AG09309 (cell line): ENCODE results near the gene GPC3.
"Not testable (repeated sequence)": the region's sequence is repeated elsewhere in the genome, so short reads cannot be mapped to it uniquely, and the experiment has no call there.

ENCODE experiments used
- DNase-seq: peaks from one replicate; pipeline ENCODE4 v3.0.0-alpha.2; 2010; ENCODE audit warnings: low read depth
- H3K4me3 ChIP-seq: 2 replicates; pipeline ENCODE4 v1.5.1; 2011; ENCODE audit warnings: mild to moderate bottlenecking, low read depth, low read length, moderate library complexity; ENCODE audit not compliant: control insufficient read depth
- CTCF ChIP-seq: IDR thresholded peaks from 2 replicates; pipeline ENCODE4 v1.5.1; 2011; ENCODE audit warnings: mild to moderate bottlenecking, low read depth, low read length, inconsistent platforms; ENCODE audit not compliant: insufficient read depth, control insufficient read depth; ENCODE audit errors: missing control alignments

Gene GPC3

GRCh38 chrX:133535066-133535465 is 450.3 kb downstream of the GPC3 start:
- no peak for DNase-seq
- TF ChIP-seq CTCF, result no peak
- H3K4me3 ChIP-seq, result no peak overlapping the region

DNA sequence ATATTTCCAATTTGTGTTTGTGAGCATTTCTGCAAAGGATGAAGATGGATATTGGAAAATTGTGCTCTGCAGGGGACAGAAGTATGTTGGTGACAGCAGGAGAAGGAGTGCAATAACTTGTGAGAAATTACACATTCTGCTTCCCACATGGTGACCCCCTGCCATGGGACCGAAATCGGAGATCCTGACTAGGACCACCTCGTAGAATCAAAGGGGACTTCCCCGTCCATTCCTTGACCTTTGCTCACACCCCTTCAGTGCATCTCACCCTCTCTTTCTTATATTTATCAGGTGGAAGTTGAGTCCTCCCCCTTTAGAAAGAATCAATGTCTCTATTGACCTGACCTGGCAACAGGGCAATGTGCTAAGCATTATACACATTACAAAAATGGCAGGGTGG is 451.2 kb downstream of the GPC3 start:
- TF ChIP-seq CTCF, result no peak

GRCh38 chrX:133533249-133533648 is 452.1 kb downstream of the GPC3 start:
- TF ChIP-seq CTCF, result no peak
- no peak overlapping the region for H3K4me3 ChIP-seq
- DNase-seq, result no peak

More for the DNA sequence above, 451.2 kb downstream of the GPC3 start:
- H3K4me3 ChIP-seq, result no peak overlapping the region
- no peak for DNase-seq

GRCh38 chrX:133530960-133531359 is 454.4 kb downstream of the GPC3 start:
- DNase-seq, result no peak
- no peak for TF ChIP-seq CTCF

DNA sequence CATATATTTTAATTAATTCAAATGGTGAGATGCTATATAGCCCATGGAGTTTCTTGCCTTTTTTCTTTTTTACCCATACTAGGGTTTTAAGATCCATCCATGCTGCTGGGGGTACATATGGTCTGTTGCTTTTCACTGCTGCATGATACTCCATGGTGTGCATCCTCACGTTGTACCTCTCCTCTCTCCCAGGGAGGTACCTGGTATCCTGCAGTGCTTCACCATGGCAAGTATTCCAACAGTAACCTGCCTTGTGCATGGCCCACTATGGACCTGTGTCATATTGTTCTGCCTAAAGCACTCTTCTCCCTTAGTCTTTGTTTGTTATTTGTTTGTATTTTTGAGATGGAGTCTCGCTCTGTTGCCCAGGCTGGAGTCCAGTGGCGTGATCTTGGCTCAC is 455.8 kb downstream of the GPC3 start:
- DNase-seq, result no peak
- TF ChIP-seq CTCF, result no peak

More at GRCh38 chrX:133530960-133531359, 454.4 kb downstream of the GPC3 start:
- H3K4me3 ChIP-seq, result no peak overlapping the region

GRCh38 chrX:133527825-133528224 is 457.6 kb downstream of the GPC3 start:
- no peak overlapping the region for H3K4me3 ChIP-seq
- no peak for DNase-seq
- TF ChIP-seq CTCF, result no peak

More for the DNA sequence above, 455.8 kb downstream of the GPC3 start:
- H3K4me3 ChIP-seq, result no peak overlapping the region

- H3K4me3 ChIP-seq, result no peak overlapping the region
- no peak for DNase-seq
- TF ChIP-seq CTCF, result no peak
These were observed 458.0 kb downstream of the GPC3 start for GRCh38 chrX:133527415-133527814.

- DNase-seq, H3K4me3 ChIP-seq: not testable (repeated sequence)
These were observed 458.6 kb downstream of the GPC3 start for GRCh38 chrX:133526773-133527172.
